ENCODE measurements around the gene FHIT. TPM values are rescaled to one million over a fixed set of nuclear protein-coding genes. Genes with fewer than 3 reads are reported as not detected.

The FHIT gene
- total RNA-seq, 1 donor from 2014 or later, result 5.7 TPM

DNA sequence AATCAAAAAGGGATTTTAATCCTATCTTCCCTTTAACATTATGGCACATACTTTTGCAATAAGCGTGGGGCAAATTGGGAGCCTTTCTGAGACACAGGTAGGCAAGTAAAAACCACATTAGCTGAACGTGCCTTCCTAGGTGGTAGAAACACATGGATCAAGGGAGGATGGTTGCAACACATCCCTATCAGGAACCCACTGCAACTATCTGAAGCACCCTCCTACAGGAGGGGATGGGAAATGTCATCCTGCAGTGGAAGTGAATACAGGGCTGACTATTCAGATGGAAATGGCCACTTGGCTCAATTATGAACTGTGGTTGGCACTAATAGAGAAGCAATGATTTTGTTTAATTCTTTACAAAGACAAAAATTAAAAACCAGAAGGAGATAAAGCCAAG lies 826.3 kb downstream of the FHIT start:
- Mint-ChIP-seq H3K9me3 (no peaks in the 10 kb centered on the region), H3K27me3 (ENCODE audit: insufficient read depth, low read depth) (peaks cover 2% of the 10 kb centered on the region), H3K4me1 (no peaks in the 10 kb centered on the region), H3K36me3 (no peaks in the 10 kb centered on the region), H3K4me3 (no peak overlapping the region), H3K27ac (no peak overlapping the region)
- no peaks in the 10 kb centered on the region for H3K27me3 ChIP-seq
- no peak overlapping the region for H3K27ac ChIP-seq
- H2AFZ ChIP-seq (replicated peaks), result no peak overlapping the region
- H3K79me2 ChIP-seq (ENCODE audit: low read depth), result no peaks in the 10 kb centered on the region
- no peaks in the 10 kb centered on the region for H3K4me1 ChIP-seq
- no peaks in the 10 kb centered on the region for H4K20me1 ChIP-seq (ENCODE audit: low read depth)
- TF ChIP-seq, protein P1, sequence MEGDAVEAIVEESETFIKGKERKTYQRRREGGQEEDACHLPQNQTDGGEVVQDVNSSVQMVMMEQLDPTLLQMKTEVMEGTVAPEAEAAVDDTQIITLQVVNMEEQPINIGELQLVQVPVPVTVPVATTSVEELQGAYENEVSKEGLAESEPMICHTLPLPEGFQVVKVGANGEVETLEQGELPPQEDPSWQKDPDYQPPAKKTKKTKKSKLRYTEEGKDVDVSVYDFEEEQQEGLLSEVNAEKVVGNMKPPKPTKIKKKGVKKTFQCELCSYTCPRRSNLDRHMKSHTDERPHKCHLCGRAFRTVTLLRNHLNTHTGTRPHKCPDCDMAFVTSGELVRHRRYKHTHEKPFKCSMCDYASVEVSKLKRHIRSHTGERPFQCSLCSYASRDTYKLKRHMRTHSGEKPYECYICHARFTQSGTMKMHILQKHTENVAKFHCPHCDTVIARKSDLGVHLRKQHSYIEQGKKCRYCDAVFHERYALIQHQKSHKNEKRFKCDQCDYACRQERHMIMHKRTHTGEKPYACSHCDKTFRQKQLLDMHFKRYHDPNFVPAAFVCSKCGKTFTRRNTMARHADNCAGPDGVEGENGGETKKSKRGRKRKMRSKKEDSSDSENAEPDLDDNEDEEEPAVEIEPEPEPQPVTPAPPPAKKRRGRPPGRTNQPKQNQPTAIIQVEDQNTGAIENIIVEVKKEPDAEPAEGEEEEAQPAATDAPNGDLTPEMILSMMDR (IDR thresholded peaks at IDR 0.05), result no peak
- no peak for TF ChIP-seq EZH2phosphoT487 (IDR thresholded peaks at IDR 0.05)
- no peak for TF ChIP-seq EZH2 (IDR thresholded peaks at IDR 0.05)
- no peak overlapping the region for H3K9ac ChIP-seq
- DNase-seq (ENCODE audit: low spot score), result no peak
- no peak overlapping the region for H3K4me2 ChIP-seq
- H3F3A ChIP-seq (ENCODE audit: low read depth), result no peaks in the 10 kb centered on the region
- H3K9me3 ChIP-seq (ENCODE audit: low read depth), result no peaks in the 10 kb centered on the region
- H3K4me3 ChIP-seq, result no peak overlapping the region
- no peaks in the 10 kb centered on the region for H3K36me3 ChIP-seq

DNA sequence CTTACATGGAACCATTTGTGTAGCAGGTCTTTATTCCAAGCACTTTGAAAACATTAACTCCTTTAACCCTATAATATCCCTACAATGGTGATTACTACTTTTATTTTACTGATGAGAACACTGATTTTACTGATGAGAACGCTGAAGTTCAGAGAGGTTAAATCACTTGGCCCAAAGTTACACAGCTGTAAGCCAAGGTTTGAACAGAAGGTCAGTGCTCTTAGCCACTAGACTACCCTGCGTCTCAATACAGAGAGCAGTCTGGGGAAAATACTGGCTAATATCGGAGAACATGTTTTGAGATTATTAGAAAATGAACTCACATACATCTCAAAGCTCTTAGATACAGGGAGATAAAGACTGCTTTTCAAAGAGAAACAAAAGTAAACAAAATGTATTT lies 827.2 kb downstream of the FHIT start:
- no peaks in the 10 kb centered on the region for H3K4me1 Mint-ChIP-seq
- no peaks in the 10 kb centered on the region for H3K27me3 ChIP-seq
- H3K4me1 ChIP-seq, result no peaks in the 10 kb centered on the region
- H3K4me3 ChIP-seq, result no peak overlapping the region
- no peaks in the 10 kb centered on the region for H4K20me1 ChIP-seq (ENCODE audit: low read depth)
- H3F3A ChIP-seq (ENCODE audit: low read depth), result no peaks in the 10 kb centered on the region
- no peak overlapping the region for H3K9ac ChIP-seq
- H3K27ac ChIP-seq, result no peak overlapping the region
- DNase-seq (ENCODE audit: low spot score), result no peak
- H3K4me2 ChIP-seq, result no peak overlapping the region
- no peaks in the 10 kb centered on the region for H3K79me2 ChIP-seq (ENCODE audit: low read depth)
- H3K4me3 Mint-ChIP-seq, result no peak overlapping the region
- no peaks in the 10 kb centered on the region for H3K36me3 Mint-ChIP-seq
- H3K36me3 ChIP-seq, result no peaks in the 10 kb centered on the region
- no peaks in the 10 kb centered on the region for H3K9me3 ChIP-seq (ENCODE audit: low read depth)
- H3K27me3 Mint-ChIP-seq (ENCODE audit: insufficient read depth, low read depth), result peaks cover 2% of the 10 kb centered on the region
- H3K9me3 Mint-ChIP-seq, result no peaks in the 10 kb centered on the region
- no peak overlapping the region for H3K27ac Mint-ChIP-seq
- TF ChIP-seq, protein P1 (IDR thresholded peaks at IDR 0.05), result no peak
- TF ChIP-seq EZH2 (IDR thresholded peaks at IDR 0.05), result no peak
- TF ChIP-seq EZH2phosphoT487 (IDR thresholded peaks at IDR 0.05), result no peak
- H2AFZ ChIP-seq (replicated peaks), result no peak overlapping the region

DNA sequence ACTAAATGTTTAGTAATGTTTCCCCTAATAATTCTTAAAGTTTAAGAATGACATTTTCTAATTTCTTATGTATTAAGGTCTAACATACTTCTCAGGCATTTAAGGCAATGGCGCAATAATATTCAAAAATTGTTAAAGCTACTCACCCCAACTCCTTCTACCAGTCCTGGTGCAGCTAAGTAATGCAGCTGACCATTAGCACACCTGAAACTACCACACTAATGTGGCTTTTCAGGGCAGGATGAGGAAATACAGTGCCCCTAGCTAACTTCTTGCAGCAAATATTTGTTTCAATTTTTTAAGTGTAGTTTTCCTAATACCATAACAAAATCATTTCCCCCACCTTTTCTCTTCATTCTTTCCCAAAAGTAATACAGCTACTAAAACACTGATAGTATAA lies 827.7 kb downstream of the FHIT start:
- H3K27me3 Mint-ChIP-seq (ENCODE audit: insufficient read depth, low read depth), result peaks cover 2% of the 10 kb centered on the region
- H3K4me1 Mint-ChIP-seq, result no peaks in the 10 kb centered on the region
- Histone ChIP-seq H3F3A (ENCODE audit: low read depth) (no peaks in the 10 kb centered on the region), H3K27ac (no peak overlapping the region), H4K20me1 (ENCODE audit: low read depth) (no peaks in the 10 kb centered on the region), H3K4me3 (no peak overlapping the region), H3K9me3 (ENCODE audit: low read depth) (no peaks in the 10 kb centered on the region), H3K36me3 (no peaks in the 10 kb centered on the region), H3K27me3 (no peaks in the 10 kb centered on the region), H3K4me2 (no peak overlapping the region), H2AFZ (replicated peaks) (no peak overlapping the region), H3K9ac (no peak overlapping the region), H3K4me1 (no peaks in the 10 kb centered on the region), H3K79me2 (ENCODE audit: low read depth) (no peaks in the 10 kb centered on the region)
- H3K9me3 Mint-ChIP-seq, result no peaks in the 10 kb centered on the region
- H3K36me3 Mint-ChIP-seq, result no peaks in the 10 kb centered on the region
- H3K4me3 Mint-ChIP-seq, result no peak overlapping the region
- DNase-seq (ENCODE audit: low spot score), result no peak
- no peak for TF ChIP-seq EZH2 (IDR thresholded peaks at IDR 0.05)
- TF ChIP-seq EZH2phosphoT487 (IDR thresholded peaks at IDR 0.05), result no peak
- TF ChIP-seq, protein P1 (IDR thresholded peaks at IDR 0.05), result no peak
- H3K27ac Mint-ChIP-seq, result no peak overlapping the region

Data from neural progenitor cell (in vitro differentiated cells).